C1 segment of cervical spinal cord (tissue), 14 donors: ENCODE results near the gene RUBCN.
"Not testable (repeated sequence)": the region's sequence is repeated elsewhere in the genome, so short reads cannot be mapped to it uniquely, and the experiment has no call there.

Experiments used
- DNase-seq, 14 donors: peaks; one replicate each; lab custom pipeline; 2025; lab: John Stamatoyannopoulos, UW

RUBCN gene

GRCh38 chr3:197685546-197685945, 51.2 kb downstream of the RUBCN start:
- DNase-seq: no peak

GRCh38 chr3:197683191-197683590, 53.5 kb downstream of the RUBCN start:
- DNase-seq: no peak

- DNase-seq: no peak
These were observed 54.0 kb downstream of the RUBCN start for GRCh38 chr3:197682713-197683112.

- DNase-seq: no peak
These were observed 55.7 kb downstream of the RUBCN start for GRCh38 chr3:197680955-197681521.

- DNase-seq: no peak
These were observed 60.8 kb downstream of the RUBCN start for GRCh38 chr3:197675951-197676350.

- DNase-seq: no peak
These were observed 61.2 kb downstream of the RUBCN start for GRCh38 chr3:197675563-197675860.

- DNase-seq: no peak
These were observed 61.8 kb downstream of the RUBCN start for GRCh38 chr3:197674741-197675562.

- DNase-seq: no peak
These were observed 63.5 kb downstream of the RUBCN start for GRCh38 chr3:197673170-197673569.

- no peak for DNase-seq
These were observed 66.3 kb downstream of the RUBCN start for GRCh38 chr3:197670361-197670760.

GRCh38 chr3:197667968-197668367, 68.7 kb downstream of the RUBCN start:
- DNase-seq: no peak

GRCh38 chr3:197667293-197667692, 69.4 kb downstream of the RUBCN start:
- DNase-seq: not testable (repeated sequence)

- DNase-seq: not testable (repeated sequence)
These were observed 70.4 kb downstream of the RUBCN start for GRCh38 chr3:197666221-197666842.

GRCh38 chr3:197665549-197665948, 71.2 kb downstream of the RUBCN start:
- DNase-seq: not testable (repeated sequence)

GRCh38 chr3:197665142-197665491, 71.6 kb downstream of the RUBCN start:
- not testable (repeated sequence) for DNase-seq

GRCh38 chr3:197664414-197665141, 72.1 kb downstream of the RUBCN start:
- DNase-seq: not testable (repeated sequence)

GRCh38 chr3:197663367-197664140, 73.2 kb downstream of the RUBCN start:
- not testable (repeated sequence) for DNase-seq

GRCh38 chr3:197662352-197662751, 74.4 kb downstream of the RUBCN start:
- DNase-seq: not testable (repeated sequence)

- not testable (repeated sequence) for DNase-seq
These were observed 74.8 kb downstream of the RUBCN start for GRCh38 chr3:197661874-197662273.

- not testable (repeated sequence) for DNase-seq
These were observed 75.4 kb downstream of the RUBCN start for GRCh38 chr3:197661234-197661834.

GRCh38 chr3:197659701-197660100, 77.0 kb downstream of the RUBCN start:
- DNase-seq: not testable (repeated sequence)

- not testable (repeated sequence) for DNase-seq
These were observed 77.6 kb downstream of the RUBCN start for GRCh38 chr3:197659144-197659543.
